ENCODE data around the gene TTC6. TPM values are rescaled to one million over a fixed set of nuclear protein-coding genes. Genes with fewer than 3 reads are reported as not detected.

TTC6 gene
- total and polyA plus RNA-seq, 2 donors (not counting 3 experiments of a cell fraction or from before 2014, with no cell fraction given): 0.75 TPM; not detected in 1

GRCh38 chr14:37551119-37551518 lies 44.3 kb upstream of the TTC6 start:
- no peaks in the 10 kb centered on the region for H3K9me3 ChIP-seq (replicated peaks; ENCODE audit: control insufficient read depth, insufficient read depth, low read length)
- H3K4me1 ChIP-seq (ENCODE audit: control insufficient read depth, extremely low read depth, insufficient read depth, low read length): peaks cover 4% of the 10 kb centered on the region
- CTCF ChIA-PET: no interaction called here
- H3K36me3 ChIP-seq (ENCODE audit: control insufficient read depth in 2 of 2, extremely low read depth in 1 of 2, insufficient read depth in 2 of 2, low read length in 2 of 2): no peaks in the 10 kb centered on the region
- dilution Hi-C loops (cut with MboI; ENCODE audit: extremely low pct_ligation_motif_present, low sequenced_read_pairs): no loop called here
- no peaks in the 10 kb centered on the region for H3K9me1 ChIP-seq (replicated peaks; ENCODE audit: control insufficient read depth, extremely low read depth, insufficient read depth, low read length)
- BruUV-seq (replicated peaks): no TSS peak
- no peak overlapping the region for H3K27ac ChIP-seq (ENCODE audit: insufficient read depth, low read depth, low read length)
- FAIRE-seq: no peak
- TF ChIP-seq CTCF (IDR thresholded peaks at IDR 0.05; ENCODE audit: extremely low read depth in 1 of 2, insufficient read depth in 1 of 2, low read depth in 1 of 2, low read length in 2 of 2): no peak
- TF ChIP-seq POLR2AphosphoS5 (IDR thresholded peaks at IDR 0.05; ENCODE audit: insufficient read depth, low read depth, low read length): no peak
- no peak for TF ChIP-seq JUN (IDR thresholded peaks at IDR 0.05; ENCODE audit: borderline replicate concordance, insufficient read depth, insufficient read length, low read depth)
- TF ChIP-seq POLR2A (IDR thresholded peaks at IDR 0.05; ENCODE audit: low read depth, low read length): no peak
- TF ChIP-seq GATA2 (IDR thresholded peaks at IDR 0.05; ENCODE audit: insufficient read depth, insufficient read length, low read depth, low read length): no peak
- no peak overlapping the region for H3K9ac ChIP-seq (replicated peaks; ENCODE audit: extremely low read depth, insufficient read depth, low read length)
- no peaks in the 10 kb centered on the region for H4K20me1 ChIP-seq (replicated peaks; ENCODE audit: control insufficient read depth, extremely low read depth, insufficient read depth, low read length)
- DNase-seq (ENCODE audit: low read depth, low spot score): no peak
- H3K79me2 ChIP-seq (ENCODE audit: control insufficient read depth, insufficient read depth, low read length): no peaks in the 10 kb centered on the region
- H3K4me3 ChIP-seq (replicated peaks in 1 of 3; ENCODE audit: insufficient read depth in 1 of 3, low read depth in 1 of 3, low read length in 3 of 3): no peak overlapping the region
- intact Hi-C loops (cut with micrococcal nuclease): no loop called here
- H3K4me2 ChIP-seq (ENCODE audit: insufficient read depth, low read length): no peak overlapping the region
- no peak overlapping the region for H2AFZ ChIP-seq (ENCODE audit: low read depth, low read length)
- no peaks in the 10 kb centered on the region for H3K27me3 ChIP-seq (ENCODE audit: control insufficient read depth in 2 of 2, insufficient read depth in 2 of 2, low read length in 2 of 2)
- POLR2A ChIA-PET: no interaction called here

GRCh38 chr14:37553935-37554550 lies 41.4 kb upstream of the TTC6 start:
- no peak overlapping the region for H3K27ac ChIP-seq (ENCODE audit: insufficient read depth, low read depth, low read length)
- BruUV-seq (replicated peaks): no TSS peak
- no peaks in the 10 kb centered on the region for H3K36me3 ChIP-seq (ENCODE audit: control insufficient read depth in 2 of 2, extremely low read depth in 1 of 2, insufficient read depth in 2 of 2, low read length in 2 of 2)
- no peak overlapping the region for H3K4me3 ChIP-seq (replicated peaks in 1 of 3; ENCODE audit: insufficient read depth in 1 of 3, low read depth in 1 of 3, low read length in 3 of 3)
- no peaks in the 10 kb centered on the region for H3K27me3 ChIP-seq (ENCODE audit: control insufficient read depth in 2 of 2, insufficient read depth in 2 of 2, low read length in 2 of 2)
- no peak overlapping the region for H2AFZ ChIP-seq (ENCODE audit: low read depth, low read length)
- H4K20me1 ChIP-seq (replicated peaks; ENCODE audit: control insufficient read depth, extremely low read depth, insufficient read depth, low read length): no peaks in the 10 kb centered on the region
- no peaks in the 10 kb centered on the region for H3K79me2 ChIP-seq (ENCODE audit: control insufficient read depth, insufficient read depth, low read length)
- ChIA-PET POLR2A (no interaction called here), CTCF (no interaction called here)
- no peaks in the 10 kb centered on the region for H3K9me3 ChIP-seq (replicated peaks; ENCODE audit: control insufficient read depth, insufficient read depth, low read length)
- intact Hi-C loops (cut with micrococcal nuclease): no loop called here
- FAIRE-seq: no peak
- no peak for TF ChIP-seq POLR2A (IDR thresholded peaks at IDR 0.05; ENCODE audit: low read depth, low read length)
- no peak for TF ChIP-seq MYC (IDR thresholded peaks at IDR 0.05; ENCODE audit: low read depth, low read length)
- TF ChIP-seq GATA2 (IDR thresholded peaks at IDR 0.05; ENCODE audit: insufficient read depth, insufficient read length, low read depth, low read length): no peak
- no peak for TF ChIP-seq EZH2 (IDR thresholded peaks at IDR 0.05; ENCODE audit: borderline replicate concordance, low read depth, low read length, severe bottlenecking)
- no peak for TF ChIP-seq FOS (IDR thresholded peaks at IDR 0.05; ENCODE audit: borderline replicate concordance, insufficient read depth, low read length)
- no peak for TF ChIP-seq JUN (IDR thresholded peaks at IDR 0.05; ENCODE audit: borderline replicate concordance, insufficient read depth, insufficient read length, low read depth)
- no peak for TF ChIP-seq POLR2AphosphoS5 (IDR thresholded peaks at IDR 0.05; ENCODE audit: insufficient read depth, low read depth, low read length)
- no peak for TF ChIP-seq CTCF (IDR thresholded peaks at IDR 0.05; ENCODE audit: extremely low read depth in 1 of 2, insufficient read depth in 1 of 2, low read depth in 1 of 2, low read length in 2 of 2)
- TF ChIP-seq MAX (IDR thresholded peaks at IDR 0.05; ENCODE audit: insufficient read depth, insufficient read length): no peak
- no peak overlapping the region for H3K9ac ChIP-seq (replicated peaks; ENCODE audit: extremely low read depth, insufficient read depth, low read length)
- no peaks in the 10 kb centered on the region for H3K9me1 ChIP-seq (replicated peaks; ENCODE audit: control insufficient read depth, extremely low read depth, insufficient read depth, low read length)
- no peak for DNase-seq (ENCODE audit: low read depth, low spot score)
- H3K4me2 ChIP-seq (ENCODE audit: insufficient read depth, low read length): no peak overlapping the region
- dilution Hi-C loops (cut with MboI; ENCODE audit: extremely low pct_ligation_motif_present, low sequenced_read_pairs): no loop called here
- no peaks in the 10 kb centered on the region for H3K4me1 ChIP-seq (ENCODE audit: control insufficient read depth, extremely low read depth, insufficient read depth, low read length)
